Liver (tissue), 9 donors: ENCODE measurements around the gene NUDT6. TPM values are rescaled to one million over a fixed set of nuclear protein-coding genes. Genes with fewer than 3 reads are reported as not detected.
A peak's percentile ranks its signal among the peaks of the same experiment; 100 is the strongest.

ENCODE experiments used
- DNase-seq: peaks from one replicate; pipeline ENCODE4 v3.0.0-alpha.2; 2017; ENCODE audit warnings: low spot score
- H3K27ac ChIP-seq, 2 donors: one replicate each; pipeline ENCODE4 v1.7.0; 2013; ENCODE audit warnings: inconsistent platforms in 2 of 2, low read length in 2 of 2, control low read depth in 1 of 2, low read depth in 1 of 2, mild to moderate bottlenecking in 1 of 2
- H3K27me3 ChIP-seq, 4 donors: one replicate each; pipeline versions ENCODE4 v1.6.1 to v1.7.0; 2013; ENCODE audit warnings: low read length in 3 of 4, inconsistent platforms in 1 of 4, mild to moderate bottlenecking in 1 of 4, moderate library complexity in 1 of 4; ENCODE audit not compliant: control insufficient read depth in 4 of 4, insufficient read depth in 4 of 4
- H3K36me3 ChIP-seq, 4 donors: one replicate each; pipeline versions ENCODE4 v1.6.1 to v1.7.0; 2013; ENCODE audit warnings: low read length in 3 of 4, mild to moderate bottlenecking in 3 of 4, low read depth in 1 of 4, moderate library complexity in 1 of 4; ENCODE audit not compliant: control insufficient read depth in 4 of 4, insufficient read depth in 3 of 4
- H3K4me1 ChIP-seq, 4 donors: one replicate each; pipeline versions ENCODE4 v1.6.1 to v1.7.0; 2013; ENCODE audit warnings: low read length in 3 of 4, mild to moderate bottlenecking in 3 of 4, moderate library complexity in 1 of 4; ENCODE audit not compliant: control insufficient read depth in 4 of 4, insufficient read depth in 4 of 4
- H3K4me3 ChIP-seq, 3 donors: one replicate each; pipeline versions ENCODE4 v1.6.1 to v1.7.0; 2013; ENCODE audit warnings: low read length in 3 of 3, control low read depth in 1 of 3, low read depth in 1 of 3, mild to moderate bottlenecking in 1 of 3
- H3K9ac ChIP-seq, 2 donors: one replicate each; pipeline ENCODE4 v1.7.0; 2013; ENCODE audit warnings: low read length in 2 of 2, mild to moderate bottlenecking in 2 of 2, moderate library complexity in 2 of 2, control low read depth in 1 of 2, low read depth in 1 of 2
- H3K9me3 ChIP-seq, 4 donors: one replicate each; pipeline versions ENCODE4 v1.6.1 to v1.7.0; 2013; ENCODE audit warnings: low read length in 3 of 4; ENCODE audit not compliant: control insufficient read depth in 4 of 4
- ATF3 ChIP-seq: IDR thresholded peaks from 2 replicates; pipeline ENCODE4 v1.6.1; 2016; ENCODE audit warnings: antibody characterized with exemption
- CTCF ChIP-seq: fragments of 150-350 bp; IDR thresholded peaks from 2 replicates; pipeline ENCODE4 v1.5.1; 2017; ENCODE audit warnings: improper control_type of control experiment, low read depth, low read length; ENCODE audit not compliant: missing input control
- EGR1 ChIP-seq, 2 donors: IDR thresholded peaks; 2 replicates each; pipeline ENCODE4 v1.6.1; 2016 to 2018; ENCODE audit warnings: antibody characterized with exemption in 2 of 2, low read depth in 2 of 2
- FOXA1 ChIP-seq: IDR thresholded peaks from 2 replicates; pipeline ENCODE4 v1.6.1; 2016; ENCODE audit warnings: antibody characterized with exemption
- FOXA2 ChIP-seq: IDR thresholded peaks from 2 replicates; pipeline ENCODE4 v1.6.1; 2016; ENCODE audit warnings: antibody characterized with exemption
- GABPA ChIP-seq, 2 donors: IDR thresholded peaks in 1 of 2; conservative IDR thresholded peaks in 1 of 2; 2 replicates each; pipeline ENCODE4 v1.6.1; 2016; ENCODE audit warnings: antibody characterized with exemption in 2 of 2, mild to moderate bottlenecking in 1 of 2, moderate library complexity in 1 of 2
- HNF4A ChIP-seq, 2 donors: conservative IDR thresholded peaks; 2 replicates each; pipeline ENCODE4 v1.6.1; 2016; ENCODE audit warnings: antibody characterized with exemption in 2 of 2, mild to moderate bottlenecking in 2 of 2
- JUND ChIP-seq, 2 donors: IDR thresholded peaks; 2 replicates each; pipeline ENCODE4 v1.6.1; 2016; ENCODE audit warnings: antibody characterized with exemption in 2 of 2
- MAX ChIP-seq: IDR thresholded peaks from 2 replicates; pipeline ENCODE4 v1.6.1; 2016; ENCODE audit warnings: antibody characterized with exemption
- NR2F2 ChIP-seq: IDR thresholded peaks from 2 replicates; pipeline ENCODE4 v1.6.1; 2016; ENCODE audit warnings: antibody characterized with exemption
- RAD21 ChIP-seq, 2 donors: IDR thresholded peaks; 2 replicates each; pipeline ENCODE4 v1.6.1; 2016; ENCODE audit warnings: antibody characterized with exemption in 2 of 2, mild to moderate bottlenecking in 2 of 2
- RXRA ChIP-seq, 2 donors: IDR thresholded peaks; 2 replicates each; pipeline ENCODE4 v1.6.1; 2017 to 2018; ENCODE audit warnings: antibody characterized with exemption in 2 of 2, mild to moderate bottlenecking in 1 of 2
- SP1 ChIP-seq: IDR thresholded peaks from 2 replicates; pipeline ENCODE4 v1.6.1; 2018; ENCODE audit warnings: antibody characterized with exemption, mild to moderate bottlenecking
- TAF1 ChIP-seq: conservative IDR thresholded peaks from 2 replicates; pipeline ENCODE4 v1.6.1; 2016; ENCODE audit warnings: antibody characterized with exemption, mild to moderate bottlenecking
- YY1 ChIP-seq: IDR thresholded peaks from 2 replicates; pipeline ENCODE4 v1.6.1; 2016; ENCODE audit warnings: antibody characterized with exemption, mild to moderate bottlenecking
- ZBTB33 ChIP-seq: IDR thresholded peaks from 2 replicates; pipeline ENCODE4 v1.6.1; 2016; ENCODE audit warnings: antibody characterized with exemption
- WGBS: extraction: QIAGEN DNeasy Blood & Tissue Kit; methylation state at CpG from one replicate; pipeline ENCODE4 v1.1.7; 2013; 5-methylcytosine and 5-hydroxymethylcytosine counted together
- polyA plus RNA-seq, 2 donors: library from polyadenylated mRNA; stranded (reverse) in 1 of 2; unstranded in 1 of 2; fragments of 200-250 nt in 1 of 2; fragments of >200 nt in 1 of 2; fragmentation: Nextera tagmentation in 1 of 2; extraction: Ambion mirVana in 1 of 2; gene quantifications; one replicate each; pipeline versions ENCODE4 v1.2.1 to v1.2.3, GENCODE V29; 2013 to 2015
- total RNA-seq, 2 donors: library from RNA; depleted of rRNA; stranded (reverse); fragments of >200 nt; gene quantifications; one replicate each; pipeline ENCODE4 v1.2.3, GENCODE V29; 2014
- donor health status: healthy.
- donor health status: healthy.
- donor health status: healthy.
- donor health status: healthy.
- donor health status: healthy.

Gene NUDT6
- total and polyA plus RNA-seq, 4 donors = 8.8 to 13.8 (median 11.0) TPM

GRCh38 chr4:122912810-122913575 is 9.4 kb downstream of the NUDT6 start:
- Histone ChIP-seq H3K27me3 (no peaks in the 10 kb centered on the region), H3K9ac (no peak overlapping the region), H3K9me3 (no peaks in the 10 kb centered on the region), H3K27ac (no peak overlapping the region), H3K4me3 (no peak overlapping the region), H3K36me3 (peaks cover 0 to 5% (median 2%) of the 10 kb centered on the region in 4 donors), H3K4me1 (peaks cover 0 to 30% (median 15%) of the 10 kb centered on the region in 4 donors)
- TF ChIP-seq CTCF = no peak
- no peak for TF ChIP-seq SP1
- no peak for TF ChIP-seq FOXA2
- TF ChIP-seq NR2F2 = no peak
- TF ChIP-seq ATF3 = no peak
- TF ChIP-seq EGR1 (IDR thresholded peaks at IDR 0.05; ENCODE audit: low read depth in 2 of 2) = no peak
- TF ChIP-seq MAX = no peak
- TF ChIP-seq JUND (IDR thresholded peaks at IDR 0.05) = no peak
- 85% methylated on average over 1 of the region's 1 CpG for WGBS
- DNase-seq = no peak

- Histone ChIP-seq H3K36me3 (peaks cover 0 to 4% (median 2%) of the 10 kb centered on the region in 4 donors), H3K27ac (peak overlapping the region in 1 of 2 donors; percentile 21), H3K4me3 (peak overlapping the region in 1 of 3 donors; percentile 23), H3K4me1 (peaks cover 0 to 30% (median 15%) of the 10 kb centered on the region in 4 donors), H3K27me3 (no peaks in the 10 kb centered on the region), H3K9ac (peak overlapping the region; percentile 10 to 54), H3K9me3 (no peaks in the 10 kb centered on the region)
- no peak for DNase-seq
- TF ChIP-seq ATF3 = no peak
- TF ChIP-seq MAX = no peak
- no peak for TF ChIP-seq GABPA (IDR thresholded peaks at IDR 0.05 in 1 of 2, conservative IDR thresholded peaks at IDR 0.05 in 1 of 2)
- WGBS = 30% methylated on average over 1 of the region's 1 CpG
These were observed 10.8 kb downstream of the NUDT6 start for GRCh38 chr4:122911588-122911987.

GRCh38 chr4:122909683-122910082 is 12.7 kb downstream of the NUDT6 start:
- 74% methylated on average over 2 of the region's 2 CpGs for WGBS
- no peaks in the 10 kb centered on the region for H3K9me3 ChIP-seq
- H3K9ac ChIP-seq = no peak overlapping the region
- H3K4me3 ChIP-seq = no peak overlapping the region
- TF ChIP-seq FOXA2 (no peak), CTCF (no peak), SP1 (peak; percentile 26), TAF1 (no peak), FOXA1 (no peak), GABPA (IDR thresholded peaks at IDR 0.05 in 1 of 2, conservative IDR thresholded peaks at IDR 0.05 in 1 of 2) (no peak), YY1 (no peak), RAD21 (IDR thresholded peaks at IDR 0.05) (peak in 1 of 2 donors; percentile 15), RXRA (IDR thresholded peaks at IDR 0.05) (peak; percentile 31 to 49), ZBTB33 (no peak), EGR1 (IDR thresholded peaks at IDR 0.05; ENCODE audit: low read depth in 2 of 2) (no peak), NR2F2 (no peak), HNF4A (conservative IDR thresholded peaks at IDR 0.05) (peak in 1 of 2 donors; percentile 14), JUND (IDR thresholded peaks at IDR 0.05) (peak; percentile 45 to 87), ATF3 (peak; percentile 84)
- no peak for DNase-seq
- H3K27me3 ChIP-seq = no peaks in the 10 kb centered on the region
- peaks cover 0 to 30% (median 15%) of the 10 kb centered on the region in 4 donors for H3K4me1 ChIP-seq
- no peak overlapping the region for H3K27ac ChIP-seq
- peaks cover 0 to under 1% (median 0%) of the 10 kb centered on the region in 4 donors for H3K36me3 ChIP-seq
